HFFc6 (cell line): ENCODE results near the gene MPO. TPM values are rescaled to one million over a fixed set of nuclear protein-coding genes. Genes with fewer than 3 reads are reported as not detected.
A peak's percentile ranks its signal among the peaks of the same experiment; 100 is the strongest.

Experiments used
- DNase-seq: peaks from one replicate; pipeline ENCODE4 v3.0.0-alpha.2; 2018
- H3K27ac Mint-ChIP-seq: 2 replicates; pipeline ENCODE4 v1.8.0; 2020; ENCODE audit warnings: mild to moderate bottlenecking, mixed read lengths
- H3K27me3 Mint-ChIP-seq: 2 replicates; pipeline ENCODE4 v1.8.0; 2021; ENCODE audit warnings: mild to moderate bottlenecking, moderate library complexity, mixed read lengths; ENCODE audit not compliant: insufficient read depth
- H3K36me3 Mint-ChIP-seq: 2 replicates; pipeline ENCODE4 v1.8.0; 2021; ENCODE audit warnings: low read depth, mixed read lengths
- H3K4me1 Mint-ChIP-seq: 2 replicates; pipeline ENCODE4 v1.8.0; 2020; ENCODE audit warnings: low read depth, mixed read lengths
- H3K4me3 Mint-ChIP-seq: 2 replicates; pipeline ENCODE4 v1.8.0; 2020; ENCODE audit warnings: mild to moderate bottlenecking, moderate library complexity, mixed read lengths
- H3K9me3 Mint-ChIP-seq: 2 replicates; pipeline ENCODE4 v1.8.0; 2020; ENCODE audit warnings: mild to moderate bottlenecking, mixed read lengths
- CTCF ChIP-seq: fragments of 200-600 bp; sonication (generic); IDR thresholded peaks from 2 replicates; pipeline ENCODE4 v1.5.0; 2021; ENCODE audit warnings: antibody characterized with exemption, mild to moderate bottlenecking
- total RNA-seq, 6 experiments: library from RNA; stranded (reverse); fragmentation: NEBNext Ultra II Directional; extraction: Animal tissue kit (Norgen Biotek cat#: 25700); gene quantifications; 2 replicates in 1 of 6; 3 replicates in 5 of 6; pipeline ENCODE4 v1.2.3, GENCODE V29; 2021

The MPO gene
- total RNA-seq, 6 experiments from 2014 or later, result not detected

GRCh38 chr17:58327363-58328194 is 46.8 kb upstream of the MPO start:
- TF ChIP-seq CTCF, result no peak
- Mint-ChIP-seq H3K9me3 (no peaks in the 10 kb centered on the region), H3K27me3 (peaks cover 16% of the 10 kb centered on the region), H3K4me1 (0 out of 2 replicates have a peak, but pooled peaks cover 7% of the 10 kb centered on the region), H3K36me3 (no peaks in the 10 kb centered on the region), H3K27ac (no peak overlapping the region), H3K4me3 (no peak overlapping the region)
- no peak for DNase-seq

- peaks cover 16% of the 10 kb centered on the region for H3K27me3 Mint-ChIP-seq
- no peak for DNase-seq
Observed at GRCh38 chr17:58326609-58327362, 46.1 kb upstream of the MPO start.

GRCh38 chr17:58325976-58326468 is 45.3 kb upstream of the MPO start:
- no peaks in the 10 kb centered on the region for H3K9me3 Mint-ChIP-seq
- no peak for DNase-seq
- no peak for TF ChIP-seq CTCF
- no peak overlapping the region for H3K27ac Mint-ChIP-seq
- H3K36me3 Mint-ChIP-seq, result no peaks in the 10 kb centered on the region
- H3K4me3 Mint-ChIP-seq, result no peak overlapping the region
- peaks cover 18% of the 10 kb centered on the region for H3K27me3 Mint-ChIP-seq
- H3K4me1 Mint-ChIP-seq, result 0 out of 2 replicates have a peak, but pooled peaks cover 1% of the 10 kb centered on the region

More at GRCh38 chr17:58326609-58327362, 46.1 kb upstream of the MPO start:
- H3K4me3 Mint-ChIP-seq, result no peak overlapping the region
- H3K4me1 Mint-ChIP-seq, result 0 out of 2 replicates have a peak, but pooled peaks cover 7% of the 10 kb centered on the region
- no peaks in the 10 kb centered on the region for H3K36me3 Mint-ChIP-seq
- no peak for TF ChIP-seq CTCF
- H3K9me3 Mint-ChIP-seq, result no peaks in the 10 kb centered on the region
- H3K27ac Mint-ChIP-seq, result no peak overlapping the region

- Mint-ChIP-seq H3K27me3 (peaks cover 19% of the 10 kb centered on the region), H3K36me3 (no peaks in the 10 kb centered on the region), H3K4me1 (no peaks in the 10 kb centered on the region), H3K4me3 (peak overlapping the region; percentile 38; the same call in 1 of the 2 replicates), H3K9me3 (no peaks in the 10 kb centered on the region), H3K27ac (no peak overlapping the region)
- DNase-seq, result no peak
- no peak for TF ChIP-seq CTCF
Observed at GRCh38 chr17:58325289-58325726, 44.6 kb upstream of the MPO start.

- no peak for TF ChIP-seq CTCF
- DNase-seq, result no peak
- H3K27ac Mint-ChIP-seq, result no peak overlapping the region
- H3K36me3 Mint-ChIP-seq, result no peaks in the 10 kb centered on the region
- H3K9me3 Mint-ChIP-seq, result no peaks in the 10 kb centered on the region
- peak overlapping the region; percentile 38; the same call in 1 of the 2 replicates for H3K4me3 Mint-ChIP-seq
- H3K27me3 Mint-ChIP-seq, result peaks cover 23% of the 10 kb centered on the region
- H3K4me1 Mint-ChIP-seq, result no peaks in the 10 kb centered on the region
Observed at GRCh38 chr17:58324409-58325288, 43.9 kb upstream of the MPO start.
